ENCODE results near the gene IGFALS. TPM values are rescaled to one million over a fixed set of nuclear protein-coding genes. Genes with fewer than 3 reads are reported as not detected.

Gene IGFALS
- total and polyA plus RNA-seq, 2 donors (not counting 3 experiments of a cell fraction or from before 2014, with no cell fraction given) = not detected

DNA sequence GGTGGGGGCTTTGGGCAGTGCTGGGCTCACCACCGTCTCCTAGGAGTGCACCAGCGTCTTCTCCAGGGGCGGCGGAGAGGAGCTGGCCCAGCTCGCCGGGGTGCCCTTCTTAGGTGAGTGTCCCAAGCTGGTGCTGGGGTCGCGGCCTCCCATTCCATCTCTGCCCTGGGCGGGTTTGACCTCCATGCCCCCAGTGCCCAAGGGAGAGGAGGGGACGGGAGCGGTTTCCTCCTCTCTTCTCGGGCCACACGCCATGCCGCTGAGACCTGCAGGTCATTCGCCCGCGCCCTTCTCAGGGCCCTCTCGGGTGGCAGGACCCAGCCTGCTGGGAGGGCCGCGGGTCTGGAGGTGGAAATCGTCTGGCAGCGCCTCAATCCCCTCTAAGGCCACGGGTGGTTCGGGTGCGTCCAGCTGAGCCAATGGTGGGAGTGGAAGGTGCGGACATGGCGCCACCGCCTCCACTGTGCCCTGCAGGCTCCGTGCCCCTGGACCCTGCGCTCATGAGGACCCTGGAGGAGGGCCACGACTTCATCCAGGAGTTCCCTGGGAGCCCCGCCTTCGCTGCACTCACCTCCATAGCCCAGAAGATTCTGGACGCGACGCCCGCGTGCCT is 5.3 kb downstream of the IGFALS start:
- ChIA-PET POLR2A (no interaction called here), CTCF (no interaction called here)
- Histone ChIP-seq H3K36me3 (ENCODE audit: control insufficient read depth in 2 of 2, extremely low read depth in 1 of 2, insufficient read depth in 2 of 2, low read length in 2 of 2) (peaks cover 0 to 23% of the 10 kb centered on the region in 2 experiments), H3K4me1 (ENCODE audit: control insufficient read depth, extremely low read depth, insufficient read depth, low read length) (peaks cover 5% of the 10 kb centered on the region), H3K4me2 (ENCODE audit: insufficient read depth, low read length) (no peak overlapping the region), H3K27me3 (ENCODE audit: control insufficient read depth in 2 of 2, insufficient read depth in 2 of 2, low read length in 2 of 2) (no peaks in the 10 kb centered on the region), H3K9me1 (replicated peaks; ENCODE audit: control insufficient read depth, extremely low read depth, insufficient read depth, low read length) (no peaks in the 10 kb centered on the region), H3K4me3 (replicated peaks in 1 of 3; ENCODE audit: insufficient read depth in 1 of 3, low read depth in 1 of 3, low read length in 3 of 3) (no peak overlapping the region), H3K79me2 (ENCODE audit: control insufficient read depth, insufficient read depth, low read length) (peaks cover 23% of the 10 kb centered on the region), H2AFZ (ENCODE audit: low read depth, low read length) (no peak overlapping the region), H3K27ac (ENCODE audit: insufficient read depth, low read depth, low read length) (no peak overlapping the region), H3K9ac (replicated peaks; ENCODE audit: extremely low read depth, insufficient read depth, low read length) (no peak overlapping the region), H3K9me3 (replicated peaks; ENCODE audit: control insufficient read depth, insufficient read depth, low read length) (no peaks in the 10 kb centered on the region), H4K20me1 (replicated peaks; ENCODE audit: control insufficient read depth, extremely low read depth, insufficient read depth, low read length) (no peaks in the 10 kb centered on the region)
- TF ChIP-seq JUN (IDR thresholded peaks at IDR 0.05; ENCODE audit: borderline replicate concordance, insufficient read depth, insufficient read length, low read depth) (no peak), POLR2A (IDR thresholded peaks at IDR 0.05; ENCODE audit: low read depth, low read length) (no peak), POLR2AphosphoS5 (IDR thresholded peaks at IDR 0.05; ENCODE audit: insufficient read depth, low read depth, low read length) (no peak), MYC (IDR thresholded peaks at IDR 0.05; ENCODE audit: low read depth, low read length) (no peak), EZH2 (IDR thresholded peaks at IDR 0.05; ENCODE audit: borderline replicate concordance, low read depth, low read length, severe bottlenecking) (no peak)
- TF ChIP-seq, protein P1, sequence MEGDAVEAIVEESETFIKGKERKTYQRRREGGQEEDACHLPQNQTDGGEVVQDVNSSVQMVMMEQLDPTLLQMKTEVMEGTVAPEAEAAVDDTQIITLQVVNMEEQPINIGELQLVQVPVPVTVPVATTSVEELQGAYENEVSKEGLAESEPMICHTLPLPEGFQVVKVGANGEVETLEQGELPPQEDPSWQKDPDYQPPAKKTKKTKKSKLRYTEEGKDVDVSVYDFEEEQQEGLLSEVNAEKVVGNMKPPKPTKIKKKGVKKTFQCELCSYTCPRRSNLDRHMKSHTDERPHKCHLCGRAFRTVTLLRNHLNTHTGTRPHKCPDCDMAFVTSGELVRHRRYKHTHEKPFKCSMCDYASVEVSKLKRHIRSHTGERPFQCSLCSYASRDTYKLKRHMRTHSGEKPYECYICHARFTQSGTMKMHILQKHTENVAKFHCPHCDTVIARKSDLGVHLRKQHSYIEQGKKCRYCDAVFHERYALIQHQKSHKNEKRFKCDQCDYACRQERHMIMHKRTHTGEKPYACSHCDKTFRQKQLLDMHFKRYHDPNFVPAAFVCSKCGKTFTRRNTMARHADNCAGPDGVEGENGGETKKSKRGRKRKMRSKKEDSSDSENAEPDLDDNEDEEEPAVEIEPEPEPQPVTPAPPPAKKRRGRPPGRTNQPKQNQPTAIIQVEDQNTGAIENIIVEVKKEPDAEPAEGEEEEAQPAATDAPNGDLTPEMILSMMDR (IDR thresholded peaks at IDR 0.05; ENCODE audit: extremely low read depth in 1 of 2, insufficient read depth in 1 of 2, low read depth in 1 of 2, low read length in 2 of 2) = no peak
- TF ChIP-seq, protein P2, sequence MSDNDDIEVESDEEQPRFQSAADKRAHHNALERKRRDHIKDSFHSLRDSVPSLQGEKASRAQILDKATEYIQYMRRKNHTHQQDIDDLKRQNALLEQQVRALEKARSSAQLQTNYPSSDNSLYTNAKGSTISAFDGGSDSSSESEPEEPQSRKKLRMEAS (IDR thresholded peaks at IDR 0.05; ENCODE audit: insufficient read depth, insufficient read length) = no peak
- DNase-seq (ENCODE audit: low read depth, low spot score) (no peak), FAIRE-seq (no peak)
- no TSS peak for BruUV-seq (replicated peaks)
- intact Hi-C loops (cut with micrococcal nuclease) = loop anchor here (10.0 kb wide), 1 partner anchor 483 kb away; the partner anchor contains the start of gene UBE2I
- dilution Hi-C loops (cut with MboI; ENCODE audit: extremely low pct_ligation_motif_present, low sequenced_read_pairs) = no loop called here

Measured in endothelial cell of umbilical vein (primary cell).